GM20000 (cell line): ENCODE measurements around the gene OR1J4.

ENCODE experiments used
- DNase-seq: peaks from one replicate; pipeline ENCODE4 v3.0.0; 2012; ENCODE audit warnings: low spot score
- TF ChIP-seq, protein P1 (sequence below): IDR thresholded peaks from 2 replicates; pipeline ENCODE4 v1.5.1; 2012; ENCODE audit warnings: mild to moderate bottlenecking, control low read depth; ENCODE audit errors: extremely low read depth, missing control alignments

OR1J4 gene

DNA sequence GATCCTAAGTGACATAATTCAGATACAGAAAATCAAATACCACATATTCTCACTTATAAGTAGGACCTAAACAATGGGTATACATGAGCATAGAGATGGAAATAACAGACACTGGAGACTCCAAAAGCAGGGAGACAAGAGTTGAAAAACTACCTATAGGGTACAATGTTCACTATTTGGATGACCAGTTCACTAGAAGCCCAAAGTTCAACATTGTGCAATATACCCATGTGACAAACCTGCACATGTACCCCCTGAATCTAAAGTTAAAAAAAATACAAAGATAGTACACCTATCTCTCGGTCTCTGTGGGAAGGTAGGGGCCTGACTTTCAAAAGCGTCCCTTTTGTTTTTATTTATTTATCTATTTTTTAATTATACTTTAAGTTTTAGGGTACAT is 19.8 kb downstream of the OR1J4 start:
- TF ChIP-seq, protein P1, sequence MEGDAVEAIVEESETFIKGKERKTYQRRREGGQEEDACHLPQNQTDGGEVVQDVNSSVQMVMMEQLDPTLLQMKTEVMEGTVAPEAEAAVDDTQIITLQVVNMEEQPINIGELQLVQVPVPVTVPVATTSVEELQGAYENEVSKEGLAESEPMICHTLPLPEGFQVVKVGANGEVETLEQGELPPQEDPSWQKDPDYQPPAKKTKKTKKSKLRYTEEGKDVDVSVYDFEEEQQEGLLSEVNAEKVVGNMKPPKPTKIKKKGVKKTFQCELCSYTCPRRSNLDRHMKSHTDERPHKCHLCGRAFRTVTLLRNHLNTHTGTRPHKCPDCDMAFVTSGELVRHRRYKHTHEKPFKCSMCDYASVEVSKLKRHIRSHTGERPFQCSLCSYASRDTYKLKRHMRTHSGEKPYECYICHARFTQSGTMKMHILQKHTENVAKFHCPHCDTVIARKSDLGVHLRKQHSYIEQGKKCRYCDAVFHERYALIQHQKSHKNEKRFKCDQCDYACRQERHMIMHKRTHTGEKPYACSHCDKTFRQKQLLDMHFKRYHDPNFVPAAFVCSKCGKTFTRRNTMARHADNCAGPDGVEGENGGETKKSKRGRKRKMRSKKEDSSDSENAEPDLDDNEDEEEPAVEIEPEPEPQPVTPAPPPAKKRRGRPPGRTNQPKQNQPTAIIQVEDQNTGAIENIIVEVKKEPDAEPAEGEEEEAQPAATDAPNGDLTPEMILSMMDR = no peak
- DNase-seq = no peak

DNA sequence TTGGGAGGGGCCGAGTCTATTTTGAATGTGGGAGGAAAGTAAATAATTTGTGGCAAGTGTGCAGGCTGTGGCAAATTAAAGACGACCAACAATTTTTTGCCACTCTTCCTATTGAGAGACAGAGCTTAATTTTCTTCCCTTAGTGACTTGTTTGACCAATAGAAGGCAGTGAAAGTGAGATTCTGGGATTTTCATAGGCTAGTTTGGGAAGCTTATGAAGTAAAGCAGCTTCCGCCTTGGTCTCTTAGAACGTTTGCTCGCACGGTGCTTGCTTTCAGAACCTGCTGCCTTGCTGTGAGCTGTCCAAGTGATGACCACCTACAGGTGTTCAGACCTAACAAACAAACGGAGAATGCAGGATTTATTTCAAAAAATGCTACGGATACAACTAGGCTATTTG is 27.3 kb downstream of the OR1J4 start:
- TF ChIP-seq, protein P1 = no peak
- no peak for DNase-seq

DNA sequence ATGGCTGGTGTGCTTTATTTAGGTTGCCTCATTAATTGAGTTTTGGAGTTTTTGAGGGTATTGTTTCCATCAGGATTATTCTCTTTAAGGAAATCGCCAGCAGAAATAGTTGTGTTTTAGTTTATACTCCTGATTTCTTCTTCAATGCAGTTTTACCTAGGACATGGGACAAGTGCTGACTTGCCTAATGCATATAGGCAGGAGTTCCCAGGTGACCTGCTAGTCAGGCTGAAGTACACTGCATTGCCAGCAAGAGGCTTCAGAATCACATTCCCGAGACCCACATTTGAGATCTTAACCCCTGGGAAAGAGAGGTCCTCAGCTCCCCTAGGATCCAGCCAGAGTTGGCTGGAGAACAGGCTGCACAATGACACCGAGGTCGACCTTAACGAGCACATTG is 32.4 kb downstream of the OR1J4 start:
- TF ChIP-seq, protein P1 = no peak

DNA sequence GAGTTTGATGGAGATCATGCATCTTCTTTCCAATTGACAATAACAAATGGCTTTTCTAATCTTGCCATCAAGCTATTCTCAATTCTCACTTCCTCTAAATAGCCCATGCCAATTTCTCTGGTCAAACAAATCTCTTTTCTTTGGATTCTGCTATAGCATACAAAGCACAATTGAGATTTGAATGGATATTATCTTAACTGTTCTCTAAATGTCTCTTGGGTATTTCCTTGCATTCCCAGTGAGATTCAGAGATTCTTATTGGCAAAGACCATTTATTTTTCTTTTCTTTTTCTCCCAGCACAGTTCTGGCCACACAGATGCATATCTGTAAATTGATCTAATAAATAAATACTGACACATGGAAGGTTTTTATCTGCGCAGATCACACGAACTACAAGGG is 33.9 kb downstream of the OR1J4 start, which contains the start of gene OR1N2:
OR1N2 (plus strand) TSS at position 301 of the 400 bp plus-strand sequence. CDS start 100 bp downstream, outside the sequence.
- TF ChIP-seq, protein P1 = no peak
- DNase-seq = no peak

More for the DNA sequence above, 32.4 kb downstream of the OR1J4 start:
- DNase-seq = no peak

DNA sequence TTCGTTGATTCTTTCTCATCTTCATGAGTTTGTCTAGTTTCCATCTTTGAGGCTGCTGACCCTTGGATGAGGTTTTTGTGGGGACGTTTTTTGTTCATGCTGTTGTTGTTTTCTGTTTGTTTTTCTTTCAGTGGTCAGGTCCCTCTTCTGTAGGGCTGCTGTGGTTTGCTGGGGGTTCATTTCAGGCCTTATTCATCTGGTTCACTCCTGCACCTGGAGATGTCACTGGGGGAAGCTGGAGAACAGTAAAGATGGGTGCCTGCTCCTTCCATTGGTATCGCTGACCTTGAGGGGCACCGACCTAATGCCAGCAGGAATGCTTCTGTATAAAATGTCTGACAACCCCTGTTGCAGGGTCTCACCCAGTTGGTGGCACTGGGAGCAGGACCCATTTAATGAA is 42.5 kb downstream of the OR1J4 start:
- TF ChIP-seq, protein P1 = no peak
- no peak for DNase-seq

DNA sequence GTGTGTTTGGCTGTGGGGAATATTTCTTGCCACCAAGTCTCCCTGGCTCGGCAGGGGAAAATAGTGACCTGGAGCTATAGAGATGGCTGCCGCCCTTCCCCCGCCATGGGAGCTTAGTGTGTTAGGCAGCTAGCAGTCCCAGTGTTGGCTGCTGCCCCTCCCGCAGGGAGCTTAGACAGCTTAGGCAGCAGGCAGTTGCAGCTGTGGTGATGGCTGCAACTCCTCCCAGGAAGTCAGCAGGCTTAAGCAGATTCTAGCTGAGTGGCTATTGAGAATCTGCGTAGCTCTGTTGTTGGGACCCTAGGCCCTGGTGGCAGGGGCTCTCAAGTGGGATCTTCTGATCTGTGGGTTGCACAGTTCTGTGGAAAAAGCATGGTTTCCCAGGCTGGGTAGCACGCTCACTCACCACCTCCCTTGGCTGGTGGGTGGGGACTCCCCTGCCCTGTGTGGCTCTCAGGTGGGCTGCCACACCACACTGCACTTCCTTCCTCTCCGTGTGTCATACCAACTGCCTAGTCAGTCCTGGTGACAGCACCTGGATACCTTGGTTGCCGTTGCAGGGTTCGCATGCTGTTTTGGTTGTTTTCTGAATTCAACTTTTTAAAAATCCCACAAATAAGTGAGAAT is 43.3 kb downstream of the OR1J4 start:
- TF ChIP-seq, protein P1 = no peak
- no peak for DNase-seq

DNA sequence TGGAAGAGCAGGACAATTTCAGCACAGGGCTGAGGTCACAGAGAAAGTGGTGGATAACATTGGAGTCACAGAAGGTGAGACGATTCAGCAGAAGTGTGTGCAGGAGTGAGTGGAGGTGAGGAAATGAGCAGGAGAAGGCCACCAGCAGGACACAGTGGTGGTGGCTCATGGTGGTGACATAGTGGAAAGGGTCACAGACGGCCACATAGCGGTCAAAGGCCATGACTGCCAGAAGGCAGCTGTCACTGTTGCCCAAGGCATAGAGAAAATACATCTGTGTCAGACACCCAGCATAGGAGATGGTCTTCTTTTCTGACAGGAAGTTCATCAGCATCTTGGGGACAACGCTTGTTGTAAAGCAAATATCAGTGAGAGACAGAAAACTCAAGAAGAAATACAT is 49.0 kb downstream of the OR1J4 start:
- no peak for DNase-seq
- TF ChIP-seq, protein P1 = no peak
